BE2C (cell line): ENCODE data around the gene ART5.

Experiments used
- DNase-seq: peaks from one replicate; pipeline ENCODE4 v3.0.0-alpha.2; 2020
- H3K27me3 ChIP-seq: fragments of 250-450 bp; sonication (Bioruptor Pico); 2 replicates; pipeline ENCODE4 v1.5.1; 2020; ENCODE audit warnings: mild to moderate bottlenecking
- H3K36me3 ChIP-seq: fragments of 250-450 bp; sonication (Bioruptor Pico); 2 replicates; pipeline ENCODE4 v1.5.1; 2020; ENCODE audit warnings: mild to moderate bottlenecking
- H3K4me1 ChIP-seq: fragments of 250-450 bp; sonication (Bioruptor Pico); 2 replicates; pipeline ENCODE4 v1.5.1; 2020
- H3K4me3 ChIP-seq: 2 replicates; pipeline ENCODE4 v1.5.1; 2011; ENCODE audit warnings: low read depth, low read length
- H3K9me3 ChIP-seq: fragments of 250-450 bp; sonication (Bioruptor Pico); 2 replicates; pipeline ENCODE4 v1.5.1; 2020
- TF ChIP-seq, protein P1 (sequence below): IDR thresholded peaks from 2 replicates; pipeline ENCODE4 v1.5.1; 2012; ENCODE audit warnings: mild to moderate bottlenecking, low read depth, low read length

Gene ART5

GRCh38 chr11:3626250-3626960 lies 15.4 kb downstream of the ART5 start:
- no peak overlapping the region for H3K4me3 ChIP-seq
- no peaks in the 10 kb centered on the region for H3K27me3 ChIP-seq
- no peaks in the 10 kb centered on the region for H3K9me3 ChIP-seq
- TF ChIP-seq, protein P1, sequence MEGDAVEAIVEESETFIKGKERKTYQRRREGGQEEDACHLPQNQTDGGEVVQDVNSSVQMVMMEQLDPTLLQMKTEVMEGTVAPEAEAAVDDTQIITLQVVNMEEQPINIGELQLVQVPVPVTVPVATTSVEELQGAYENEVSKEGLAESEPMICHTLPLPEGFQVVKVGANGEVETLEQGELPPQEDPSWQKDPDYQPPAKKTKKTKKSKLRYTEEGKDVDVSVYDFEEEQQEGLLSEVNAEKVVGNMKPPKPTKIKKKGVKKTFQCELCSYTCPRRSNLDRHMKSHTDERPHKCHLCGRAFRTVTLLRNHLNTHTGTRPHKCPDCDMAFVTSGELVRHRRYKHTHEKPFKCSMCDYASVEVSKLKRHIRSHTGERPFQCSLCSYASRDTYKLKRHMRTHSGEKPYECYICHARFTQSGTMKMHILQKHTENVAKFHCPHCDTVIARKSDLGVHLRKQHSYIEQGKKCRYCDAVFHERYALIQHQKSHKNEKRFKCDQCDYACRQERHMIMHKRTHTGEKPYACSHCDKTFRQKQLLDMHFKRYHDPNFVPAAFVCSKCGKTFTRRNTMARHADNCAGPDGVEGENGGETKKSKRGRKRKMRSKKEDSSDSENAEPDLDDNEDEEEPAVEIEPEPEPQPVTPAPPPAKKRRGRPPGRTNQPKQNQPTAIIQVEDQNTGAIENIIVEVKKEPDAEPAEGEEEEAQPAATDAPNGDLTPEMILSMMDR = no peak
- H3K4me1 ChIP-seq = no peaks in the 10 kb centered on the region
- no peaks in the 10 kb centered on the region for H3K36me3 ChIP-seq
- no peak for DNase-seq

DNA sequence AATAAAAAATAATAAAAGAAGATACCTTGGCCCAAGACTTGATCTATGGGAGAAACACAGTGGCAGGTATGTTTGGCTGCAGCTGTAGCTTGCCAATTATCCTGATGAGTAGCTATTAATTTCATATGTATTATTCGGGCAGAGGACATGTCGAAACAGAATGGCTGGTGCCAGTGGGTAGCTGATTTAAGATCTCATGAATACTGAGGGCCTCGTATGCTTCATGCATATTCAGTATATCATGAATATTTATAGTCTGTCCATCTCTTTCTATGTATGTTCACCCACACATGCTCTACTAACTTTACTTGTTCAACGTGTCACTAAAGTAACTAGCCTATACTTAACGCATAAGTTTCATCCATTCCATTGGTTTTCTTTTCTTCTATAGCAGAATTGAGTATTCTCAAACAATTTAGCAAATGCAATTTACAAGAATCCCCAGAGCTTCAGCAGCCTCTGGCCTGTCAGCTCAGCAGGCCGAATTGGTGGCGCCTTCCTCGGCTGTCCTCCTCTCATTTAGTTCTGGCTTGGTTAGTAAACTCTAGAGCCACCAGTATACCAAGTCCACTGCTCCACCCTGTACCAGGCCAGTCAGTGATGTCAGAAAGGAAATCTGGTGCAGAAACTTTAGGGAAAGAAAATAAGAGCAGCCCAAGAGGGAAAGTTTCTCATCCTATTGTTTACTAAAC lies 17.9 kb downstream of the ART5 start:
- H3K27me3 ChIP-seq = no peaks in the 10 kb centered on the region
- no peaks in the 10 kb centered on the region for H3K4me1 ChIP-seq
- no peak for DNase-seq
- no peaks in the 10 kb centered on the region for H3K9me3 ChIP-seq
- no peak overlapping the region for H3K4me3 ChIP-seq
- TF ChIP-seq, protein P1 = no peak
- no peaks in the 10 kb centered on the region for H3K36me3 ChIP-seq

DNA sequence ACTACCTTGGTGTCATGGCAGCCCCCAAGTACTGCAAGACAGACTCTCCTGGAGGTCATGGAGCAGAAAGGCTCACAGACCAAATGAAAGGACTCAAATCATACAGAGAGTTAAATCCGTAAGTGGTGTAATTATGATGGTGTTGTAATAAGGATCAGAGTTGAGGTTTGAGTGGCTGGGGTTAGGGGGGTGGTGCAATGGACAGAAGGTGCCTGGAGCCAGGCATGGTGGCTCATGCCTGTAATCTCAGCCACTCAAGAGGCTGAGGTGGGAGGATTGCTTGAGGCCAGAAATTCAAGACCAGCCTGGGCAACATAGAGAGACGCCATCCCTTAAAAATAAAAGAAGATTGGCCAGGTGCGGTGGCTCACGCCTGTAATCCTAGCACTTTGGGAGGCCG lies 18.7 kb downstream of the ART5 start:
- no peaks in the 10 kb centered on the region for H3K36me3 ChIP-seq
- no peak overlapping the region for H3K4me3 ChIP-seq
- DNase-seq = no peak
- no peaks in the 10 kb centered on the region for H3K4me1 ChIP-seq
- no peaks in the 10 kb centered on the region for H3K27me3 ChIP-seq
- TF ChIP-seq, protein P1 = no peak
- no peaks in the 10 kb centered on the region for H3K9me3 ChIP-seq

- TF ChIP-seq, protein P1 = no peak
- Histone ChIP-seq H3K4me1 (no peaks in the 10 kb centered on the region), H3K4me3 (no peak overlapping the region), H3K27me3 (no peaks in the 10 kb centered on the region), H3K9me3 (no peaks in the 10 kb centered on the region), H3K36me3 (no peaks in the 10 kb centered on the region)
- DNase-seq = no peak
Measured at GRCh38 chr11:3622521-3622920, 19.3 kb downstream of the ART5 start.

GRCh38 chr11:3617990-3618389 lies 23.8 kb downstream of the ART5 start:
- Histone ChIP-seq H3K27me3 (no peaks in the 10 kb centered on the region), H3K4me3 (no peak overlapping the region), H3K36me3 (no peaks in the 10 kb centered on the region), H3K4me1 (no peaks in the 10 kb centered on the region), H3K9me3 (no peaks in the 10 kb centered on the region)
- DNase-seq = no peak
- TF ChIP-seq, protein P1 = no peak

DNA sequence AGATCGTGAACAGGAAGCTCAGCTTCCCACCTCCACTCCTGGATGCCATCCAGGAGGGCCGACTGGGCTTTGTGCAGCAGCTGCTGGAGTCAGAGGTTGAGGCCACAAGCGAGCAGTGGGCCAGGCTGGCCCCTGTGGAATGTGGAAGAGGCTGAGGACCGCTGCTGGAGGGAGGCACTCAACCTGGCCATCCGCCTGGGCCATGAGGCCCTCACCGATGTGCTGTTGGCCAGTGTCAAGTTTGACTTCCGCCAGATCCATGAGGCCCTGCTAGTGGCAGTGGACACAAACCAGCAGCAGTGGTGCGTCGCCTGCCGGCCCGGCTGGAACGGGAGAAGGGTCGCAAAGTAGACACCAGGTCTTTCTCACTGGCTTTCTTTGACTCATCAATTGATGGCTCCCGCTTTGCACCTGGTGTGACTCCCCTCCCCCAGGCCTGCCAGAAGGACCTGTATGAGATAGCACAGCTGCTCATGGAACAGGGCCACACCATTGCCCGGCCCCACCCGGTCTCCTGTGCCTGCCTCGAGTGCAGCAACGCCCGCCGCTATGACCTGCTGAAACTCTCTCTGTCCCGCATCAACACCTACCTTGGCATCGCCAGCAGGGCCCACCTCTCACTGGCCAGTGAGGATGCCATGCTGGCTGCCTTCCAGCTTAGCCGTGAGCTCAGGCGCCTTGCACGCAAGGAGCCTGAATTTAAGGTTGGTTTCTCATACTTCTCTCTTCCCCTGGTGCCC lies 24.9 kb downstream of the ART5 start:
- Histone ChIP-seq H3K4me3 (no peak overlapping the region), H3K4me1 (no peaks in the 10 kb centered on the region), H3K36me3 (no peaks in the 10 kb centered on the region), H3K9me3 (no peaks in the 10 kb centered on the region), H3K27me3 (no peaks in the 10 kb centered on the region)
- DNase-seq = no peak
- TF ChIP-seq, protein P1 = no peak
